ENCODE measurements around the gene FAM47E.

DNA sequence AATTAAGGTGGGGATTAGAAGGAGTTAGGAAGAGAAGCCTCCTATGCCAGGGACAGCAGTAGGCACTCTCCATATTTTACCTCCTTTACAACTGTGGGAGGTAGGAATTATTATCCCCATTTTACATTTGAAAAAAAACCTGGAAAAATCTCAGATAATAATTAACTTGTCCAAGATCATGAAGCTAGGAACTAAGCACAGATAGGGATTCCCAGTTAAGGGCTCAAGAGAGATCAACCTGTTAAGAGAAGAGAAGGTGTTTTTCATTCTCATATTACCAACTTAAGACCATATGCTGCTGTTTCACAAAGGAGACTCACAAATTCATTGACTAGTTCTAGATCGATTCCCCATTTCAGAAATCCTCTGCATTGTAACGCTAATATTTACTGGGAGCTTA is 16.1 kb upstream of the FAM47E start:
- no peak for TF ChIP-seq EZH2 (IDR thresholded peaks at IDR 0.05; ENCODE audit: insufficient read depth, poor library complexity, severe bottlenecking)
- no peak for TF ChIP-seq EZH2phosphoT487 (IDR thresholded peaks at IDR 0.05; ENCODE audit: insufficient read depth, low read depth)
